ENCODE results near the gene KLHL28. TPM values are rescaled to one million over a fixed set of nuclear protein-coding genes. Genes with fewer than 3 reads are reported as not detected.

The KLHL28 gene
- total and polyA plus RNA-seq, 12 donors, result 1.7 to 15.4 (median 12.8) TPM

- DNase-seq (no peak), ATAC-seq (no peak)
- intact Hi-C loops (cut with DNase I), result no loop called here
- no peaks in the 10 kb centered on the region for H3K27me3 ChIP-seq
- TF ChIP-seq CTCF (IDR thresholded peaks at IDR 0.05), result no peak
- no peak overlapping the region for H3K27ac ChIP-seq
- 90 to 97% methylated on average over 6 of the region's 6 CpGs for WGBS, 2 donors
- no peaks in the 10 kb centered on the region for H3K4me1 ChIP-seq
- H3K4me3 ChIP-seq, result no peak overlapping the region
- peaks cover 0 to 94% (median 30%) of the 10 kb centered on the region in 9 donors for H3K36me3 ChIP-seq
- no peaks in the 10 kb centered on the region for H3K9me3 ChIP-seq
Measured at GRCh38 chr14:44940944-44941343, 20.8 kb downstream of the KLHL28 start.

GRCh38 chr14:44940211-44940610 is 21.5 kb downstream of the KLHL28 start:
- no peak for TF ChIP-seq CTCF (IDR thresholded peaks at IDR 0.05)
- DNase-seq (no peak), ATAC-seq (no peak)
- no peak overlapping the region for H3K27ac ChIP-seq
- intact Hi-C loops (cut with DNase I), result no loop called here
- no peak overlapping the region for H3K4me3 ChIP-seq
- no peaks in the 10 kb centered on the region for H3K4me1 ChIP-seq
- H3K27me3 ChIP-seq, result no peaks in the 10 kb centered on the region
- H3K36me3 ChIP-seq, result peaks cover 0 to 87% (median 24%) of the 10 kb centered on the region in 9 donors
- no peaks in the 10 kb centered on the region for H3K9me3 ChIP-seq

GRCh38 chr14:44937547-44937946 is 24.2 kb downstream of the KLHL28 start:
- intact Hi-C loops (cut with DNase I), result no loop called here

GRCh38 chr14:44935155-44935554 is 26.6 kb downstream of the KLHL28 start:
- DNase-seq (no peak), ATAC-seq (no peak)
- Histone ChIP-seq H3K27ac (no peak overlapping the region), H3K27me3 (no peaks in the 10 kb centered on the region), H3K9me3 (no peaks in the 10 kb centered on the region), H3K4me3 (no peak overlapping the region), H3K4me1 (no peaks in the 10 kb centered on the region), H3K36me3 (peaks cover 0 to 73% (median 9%) of the 10 kb centered on the region in 9 donors)
- intact Hi-C loops (cut with DNase I), result no loop called here
- TF ChIP-seq CTCF (IDR thresholded peaks at IDR 0.05), result no peak
- WGBS, 2 donors, result 93 to 94% methylated on average over 2 of the region's 2 CpGs

More at GRCh38 chr14:44937547-44937946, 24.2 kb downstream of the KLHL28 start:
- ATAC-seq (no peak), DNase-seq (no peak)
- Histone ChIP-seq H3K9me3 (no peaks in the 10 kb centered on the region), H3K4me1 (no peaks in the 10 kb centered on the region), H3K4me3 (no peak overlapping the region), H3K27me3 (no peaks in the 10 kb centered on the region), H3K27ac (no peak overlapping the region), H3K36me3 (peaks cover 0 to 78% (median 15%) of the 10 kb centered on the region in 9 donors)
- 97 to 98% methylated on average over 2 of the region's 2 CpGs for WGBS, 2 donors
- no peak for TF ChIP-seq CTCF (IDR thresholded peaks at IDR 0.05)
